GM12878 (cell line): ENCODE results near the gene RAD51B.

Source experiments
- CTCF ChIP-seq, 3 experiments: IDR thresholded peaks in 2 of 3; conservative IDR thresholded peaks in 1 of 3; 2 replicates each; pipeline ENCODE4 v1.5.1; 2011; ENCODE audit warnings: low read depth in 3 of 3, low read length in 3 of 3, mild to moderate bottlenecking in 3 of 3, control low read depth in 2 of 3, moderate library complexity in 2 of 3, inconsistent platforms in 1 of 3, mixed read lengths in 1 of 3; ENCODE audit not compliant: control insufficient read depth in 2 of 3, insufficient read depth in 1 of 3; ENCODE audit errors: extremely low read depth in 1 of 3
- EZH2 ChIP-seq: IDR thresholded peaks from 2 replicates; pipeline ENCODE4 v1.6.1; 2012; ENCODE audit warnings: low read depth, mild to moderate bottlenecking, control low read depth, inconsistent platforms, low read length, borderline replicate concordance; ENCODE audit not compliant: control insufficient read depth
- HDAC6 ChIP-seq: fragments of 200-600 bp; sonication (generic); IDR thresholded peaks from one replicate; pipeline ENCODE4 v1.8.0; 2017; ENCODE audit warnings: antibody characterized with exemption; ENCODE audit not compliant: unreplicated experiment
- JUND ChIP-seq: IDR thresholded peaks from 2 replicates; pipeline ENCODE4 v1.6.1; 2012; ENCODE audit warnings: low read depth, mild to moderate bottlenecking, low read length, improper control_type of control experiment, moderate library complexity
- NBN ChIP-seq: fragments of 450-650 bp; IDR thresholded peaks from 2 replicates; pipeline ENCODE4 v1.6.1; 2016
- POLR2AphosphoS5 ChIP-seq: IDR thresholded peaks from 2 replicates; pipeline ENCODE4 v1.6.1; 2011; ENCODE audit warnings: mild to moderate bottlenecking, low read length, inconsistent platforms
- REST ChIP-seq: IDR thresholded peaks from 2 replicates; pipeline ENCODE4 v1.6.1; 2012; ENCODE audit warnings: mild to moderate bottlenecking, low read depth, low read length
- TF ChIP-seq, protein P1 (sequence below): IDR thresholded peaks from 2 replicates; pipeline ENCODE4 v1.6.1; 2011; ENCODE audit warnings: borderline replicate concordance, low read depth, mild to moderate bottlenecking, moderate library complexity, mixed read lengths, low read length; ENCODE audit not compliant: insufficient read depth; ENCODE audit errors: extremely low read length

- TF ChIP-seq HDAC6 (no peak), CTCF (IDR thresholded peaks at IDR 0.05 in 2 of 3, conservative IDR thresholded peaks at IDR 0.05 in 1 of 3; ENCODE audit: control insufficient read depth in 2 of 3, extremely low read depth in 1 of 3, insufficient read depth in 1 of 3, low read depth in 3 of 3, low read length in 3 of 3) (no peak), NBN (no peak), REST (no peak), JUND (no peak), EZH2 (no peak), POLR2AphosphoS5 (no peak)
- TF ChIP-seq, protein P1, sequence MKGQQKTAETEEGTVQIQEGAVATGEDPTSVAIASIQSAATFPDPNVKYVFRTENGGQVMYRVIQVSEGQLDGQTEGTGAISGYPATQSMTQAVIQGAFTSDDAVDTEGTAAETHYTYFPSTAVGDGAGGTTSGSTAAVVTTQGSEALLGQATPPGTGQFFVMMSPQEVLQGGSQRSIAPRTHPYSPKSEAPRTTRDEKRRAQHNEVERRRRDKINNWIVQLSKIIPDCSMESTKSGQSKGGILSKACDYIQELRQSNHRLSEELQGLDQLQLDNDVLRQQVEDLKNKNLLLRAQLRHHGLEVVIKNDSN, result no peak
Measured at GRCh38 chr14:68471964-68472508, 652.5 kb downstream of the RAD51B start.
